RWPE2 (cell line): Measurements from ENCODE around the gene EEPD1.

Experiments
- ATAC-seq: fragments of 200-7000 bp; cut with Tn5 transposase; 3 replicates; pipeline ENCODE4 v1.9.1; 2021; ENCODE audit warnings: low read depth
- DNase-seq: peaks from one replicate; pipeline ENCODE4 v3.0.0-alpha.2; 2020; ENCODE audit warnings: low spot score
- H3K27ac ChIP-seq: fragments of 450-650 bp; 2 replicates; pipeline ENCODE4 v1.5.1; 2017; ENCODE audit warnings: mild to moderate bottlenecking; ENCODE audit not compliant: poor library complexity, severe bottlenecking
- H3K27me3 ChIP-seq: fragments of 250-450 bp; sonication (Bioruptor Pico); 2 replicates; pipeline ENCODE4 v1.5.1; 2021; ENCODE audit warnings: mild to moderate bottlenecking, moderate library complexity; ENCODE audit not compliant: insufficient read depth, poor library complexity, severe bottlenecking
- H3K36me3 ChIP-seq: fragments of 250-450 bp; sonication (Bioruptor Pico); 2 replicates; pipeline ENCODE4 v1.5.1; 2020; ENCODE audit warnings: low read depth, mild to moderate bottlenecking, moderate library complexity
- H3K4me1 ChIP-seq: fragments of 250-450 bp; sonication (Bioruptor Pico); 2 replicates; pipeline ENCODE4 v1.5.1; 2021; ENCODE audit warnings: mild to moderate bottlenecking, moderate library complexity; ENCODE audit not compliant: insufficient read depth, poor library complexity, severe bottlenecking
- H3K4me3 ChIP-seq: fragments of 250-450 bp; sonication (Bioruptor Pico); 2 replicates; pipeline ENCODE4 v1.5.1; 2021; ENCODE audit warnings: mild to moderate bottlenecking, moderate library complexity; ENCODE audit not compliant: severe bottlenecking
- H3K9me3 ChIP-seq: fragments of 250-450 bp; sonication (Bioruptor Pico); 2 replicates; pipeline ENCODE4 v1.5.1; 2021; ENCODE audit warnings: mild to moderate bottlenecking, moderate library complexity; ENCODE audit not compliant: severe bottlenecking
- CTCF ChIP-seq: fragments of 450-650 bp; IDR thresholded peaks from one replicate; pipeline ENCODE4 v1.5.1; 2017; ENCODE audit warnings: mild to moderate bottlenecking, moderate library complexity; ENCODE audit not compliant: poor library complexity, severe bottlenecking

EEPD1 gene

GRCh38 chr7:36165059-36165458, 12.0 kb downstream of the EEPD1 start:
- H3K27ac ChIP-seq = no peak overlapping the region
- peak; percentile 49 for ATAC-seq

GRCh38 chr7:36165802-36166201, 12.7 kb downstream of the EEPD1 start:
- H3K9me3 ChIP-seq = no peaks in the 10 kb centered on the region
- TF ChIP-seq CTCF = no peak
- H3K4me3 ChIP-seq = no peak overlapping the region
- ATAC-seq (no peak), DNase-seq (no peak)
- H3K36me3 ChIP-seq = no peaks in the 10 kb centered on the region
- H3K27me3 ChIP-seq = no peaks in the 10 kb centered on the region
- H3K27ac ChIP-seq = no peak overlapping the region
- H3K4me1 ChIP-seq = peaks cover 5% of the 10 kb centered on the region

More at GRCh38 chr7:36165059-36165458, 12.0 kb downstream of the EEPD1 start:
- no peaks in the 10 kb centered on the region for H3K9me3 ChIP-seq
- H3K27me3 ChIP-seq = no peaks in the 10 kb centered on the region
- TF ChIP-seq CTCF = no peak
- H3K4me3 ChIP-seq = no peak overlapping the region
- H3K36me3 ChIP-seq = no peaks in the 10 kb centered on the region
- H3K4me1 ChIP-seq = peaks cover 5% of the 10 kb centered on the region
- DNase-seq = no peak

GRCh38 chr7:36167403-36168050, 14.5 kb downstream of the EEPD1 start:
- H3K27ac ChIP-seq = no peak overlapping the region
- H3K9me3 ChIP-seq = no peaks in the 10 kb centered on the region
- no peak for TF ChIP-seq CTCF
- H3K4me3 ChIP-seq = no peak overlapping the region
- no peaks in the 10 kb centered on the region for H3K27me3 ChIP-seq
- H3K4me1 ChIP-seq = no peaks in the 10 kb centered on the region
- H3K36me3 ChIP-seq = no peaks in the 10 kb centered on the region
- no peak for ATAC-seq
- DNase-seq = no peak

- no peak overlapping the region for H3K4me3 ChIP-seq
- no peaks in the 10 kb centered on the region for H3K27me3 ChIP-seq
- H3K9me3 ChIP-seq = no peaks in the 10 kb centered on the region
- no peak for DNase-seq
- TF ChIP-seq CTCF = no peak
- H3K36me3 ChIP-seq = no peaks in the 10 kb centered on the region
- no peak overlapping the region for H3K27ac ChIP-seq
- ATAC-seq = no peak
- no peaks in the 10 kb centered on the region for H3K4me1 ChIP-seq
Observed at GRCh38 chr7:36171503-36171902, 18.4 kb downstream of the EEPD1 start.

- H3K4me1 ChIP-seq = no peaks in the 10 kb centered on the region
- no peaks in the 10 kb centered on the region for H3K36me3 ChIP-seq
- no peak for TF ChIP-seq CTCF
- no peaks in the 10 kb centered on the region for H3K27me3 ChIP-seq
- ATAC-seq = no peak
- H3K27ac ChIP-seq = no peak overlapping the region
- DNase-seq = no peak
- no peaks in the 10 kb centered on the region for H3K9me3 ChIP-seq
- no peak overlapping the region for H3K4me3 ChIP-seq
Observed at GRCh38 chr7:36175886-36176285, 22.8 kb downstream of the EEPD1 start.
